Erythroblast (primary cell): ENCODE results near the gene ABHD4.

Source experiments
- GATA1 ChIP-seq: IDR thresholded peaks from 2 replicates; pipeline ENCODE4 v1.6.1; 2011; ENCODE audit warnings: low read depth, mild to moderate bottlenecking, control low read depth, low read length, moderate library complexity
- POLR2A ChIP-seq: IDR thresholded peaks from 2 replicates; pipeline ENCODE4 v1.6.1; 2011; ENCODE audit warnings: mild to moderate bottlenecking, low read length

- TF ChIP-seq POLR2A (no peak), GATA1 (no peak)
These were observed 48.7 kb upstream of the ABHD4 start for GRCh38 chr14:22549324-22549962.
